ENCODE measurements around the gene CST9L. TPM values are rescaled to one million over a fixed set of nuclear protein-coding genes. Genes with fewer than 3 reads are reported as not detected.

CST9L gene
- total RNA-seq, 1 experiment from 2014 or later: not detected

DNA sequence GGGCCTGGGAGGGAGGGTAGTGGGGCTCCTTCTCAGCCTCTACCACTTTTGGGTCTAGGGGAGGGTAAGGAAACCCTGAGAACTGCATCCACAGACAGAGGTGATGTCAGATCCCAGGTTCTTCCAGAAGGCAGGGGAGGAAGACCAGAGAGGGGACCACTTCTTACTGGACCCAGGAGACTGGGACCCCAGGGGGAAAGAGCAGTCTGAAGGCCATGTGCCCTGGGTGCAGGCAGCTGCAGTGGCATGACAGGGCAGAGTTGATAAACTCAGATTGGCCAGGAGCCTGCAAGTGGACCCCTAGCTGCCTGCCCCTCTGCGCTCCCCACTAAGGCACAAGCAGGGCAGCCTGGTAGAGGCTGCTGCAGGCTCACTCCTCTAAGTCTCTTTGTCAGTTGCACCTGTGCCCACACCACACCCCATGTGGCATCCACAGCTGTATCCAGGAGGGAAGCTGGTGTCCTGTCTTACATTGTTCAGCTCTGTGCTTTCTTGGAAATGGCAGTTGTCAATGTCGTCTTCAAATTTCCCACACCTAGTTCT is 2.7 kb downstream of the CST9L start:
- ATAC-seq (no peak), DNase-seq (ENCODE audit: low read depth, low spot score) (no peak)
- Histone ChIP-seq H3K36me3 (ENCODE audit: control insufficient read depth in 1 of 2, insufficient read depth in 2 of 2, low read length in 2 of 2) (no peaks in the 10 kb centered on the region), H3K27ac (ENCODE audit: low read depth, low read length) (no peak overlapping the region), H2AFZ (ENCODE audit: low read depth, low read length, poor library complexity, severe bottlenecking) (no peak overlapping the region), H3K27me3 (ENCODE audit: insufficient read depth, low read length) (peaks cover 23% of the 10 kb centered on the region), H3K9me2 (ENCODE audit: insufficient read depth) (no peaks in the 10 kb centered on the region), H3K4me3 (replicated peaks in 1 of 2; ENCODE audit: low read depth in 1 of 2, low read length in 2 of 2) (no peak overlapping the region), H3K4me2 (ENCODE audit: low read length) (no peak overlapping the region), H3K79me2 (ENCODE audit: insufficient read depth, low read length) (no peaks in the 10 kb centered on the region), H3K9ac (ENCODE audit: low read length) (no peak overlapping the region), H3K9me3 (ENCODE audit: control insufficient read depth in 1 of 2, insufficient read depth in 1 of 2, low read depth in 1 of 2, low read length in 2 of 2) (0 out of 4 replicates have a peak, but pooled peaks cover 0 to 3% of the 10 kb centered on the region in 2 experiments), H4K20me1 (ENCODE audit: insufficient read depth) (no peaks in the 10 kb centered on the region), H3K4me1 (ENCODE audit: control insufficient read depth in 1 of 2, insufficient read depth in 2 of 2, low read length in 2 of 2) (no peaks in the 10 kb centered on the region)
- intact Hi-C loops (cut with micrococcal nuclease): no loop called here
- CTCF ChIA-PET: no interaction called here
- POLR2A ChIA-PET: no interaction called here
- RAD21 ChIA-PET (ENCODE audit: low non-redundant PET in 1 of 2, low total read pairs in 2 of 2, uncharacterized antibody in 2 of 2, unreplicated experiment in 2 of 2): no interaction called here
- TF ChIP-seq FOSL1 (IDR thresholded peaks at IDR 0.05; ENCODE audit: low read depth) (no peak), SRF (IDR thresholded peaks at IDR 0.05; ENCODE audit: low read depth) (no peak), YY1 (IDR thresholded peaks at IDR 0.05; ENCODE audit: extremely low read depth, insufficient replicate concordance, low read depth, low read length) (no peak), RAD21 (IDR thresholded peaks at IDR 0.05; ENCODE audit: low read depth) (no peak), JUND (IDR thresholded peaks at IDR 0.05) (no peak), EZH2 (IDR thresholded peaks at IDR 0.05) (no peak), EZH2phosphoT487 (IDR thresholded peaks at IDR 0.05; ENCODE audit: borderline replicate concordance) (no peak)
- TF ChIP-seq, protein P1, sequence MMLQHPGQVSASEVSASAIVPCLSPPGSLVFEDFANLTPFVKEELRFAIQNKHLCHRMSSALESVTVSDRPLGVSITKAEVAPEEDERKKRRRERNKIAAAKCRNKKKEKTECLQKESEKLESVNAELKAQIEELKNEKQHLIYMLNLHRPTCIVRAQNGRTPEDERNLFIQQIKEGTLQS (IDR thresholded peaks at IDR 0.05): no peak
- no TSS peak for BruUV-seq (replicated peaks)

DNA sequence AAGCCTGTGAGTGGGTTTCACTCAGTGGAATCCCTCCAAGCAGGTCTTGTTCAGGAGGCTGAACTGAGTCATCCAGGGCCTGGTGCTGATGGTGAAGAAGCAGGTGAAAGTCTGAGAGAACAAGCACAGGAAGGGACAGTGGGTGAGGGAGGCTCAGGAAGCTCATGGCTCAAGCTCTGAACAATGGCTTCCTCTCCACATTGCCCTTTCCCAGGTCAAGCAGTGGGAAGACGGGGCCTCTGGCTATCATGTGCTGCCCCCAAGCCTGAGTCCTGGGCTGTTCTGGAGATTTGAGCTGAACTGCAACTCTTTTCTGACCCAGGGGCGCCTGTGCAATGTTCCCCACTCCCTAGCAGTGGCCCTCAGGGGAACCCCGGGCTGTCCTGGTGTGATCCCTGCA is 3.4 kb downstream of the CST9L start:
- Histone ChIP-seq H3K4me1 (ENCODE audit: control insufficient read depth in 1 of 2, insufficient read depth in 2 of 2, low read length in 2 of 2) (no peaks in the 10 kb centered on the region), H3K36me3 (ENCODE audit: control insufficient read depth in 1 of 2, insufficient read depth in 2 of 2, low read length in 2 of 2) (no peaks in the 10 kb centered on the region), H4K20me1 (ENCODE audit: insufficient read depth) (no peaks in the 10 kb centered on the region), H3K9ac (ENCODE audit: low read length) (no peak overlapping the region), H3K4me3 (replicated peaks in 1 of 2; ENCODE audit: low read depth in 1 of 2, low read length in 2 of 2) (no peak overlapping the region), H3K27ac (ENCODE audit: low read depth, low read length) (no peak overlapping the region), H3K9me2 (ENCODE audit: insufficient read depth) (no peaks in the 10 kb centered on the region), H3K4me2 (ENCODE audit: low read length) (no peak overlapping the region), H2AFZ (ENCODE audit: low read depth, low read length, poor library complexity, severe bottlenecking) (no peak overlapping the region), H3K79me2 (ENCODE audit: insufficient read depth, low read length) (no peaks in the 10 kb centered on the region), H3K9me3 (ENCODE audit: control insufficient read depth in 1 of 2, insufficient read depth in 1 of 2, low read depth in 1 of 2, low read length in 2 of 2) (peaks cover 0 to 3% of the 10 kb centered on the region in 2 experiments; a peak in 1 of 4 replicates), H3K27me3 (ENCODE audit: insufficient read depth, low read length) (peaks cover 24% of the 10 kb centered on the region)
- RAD21 ChIA-PET (ENCODE audit: low non-redundant PET in 1 of 2, low total read pairs in 2 of 2, uncharacterized antibody in 2 of 2, unreplicated experiment in 2 of 2): no interaction called here
- CTCF ChIA-PET: no interaction called here
- ATAC-seq: no peak
- DNase-seq (ENCODE audit: low read depth, low spot score): no peak
- intact Hi-C loops (cut with micrococcal nuclease): no loop called here
- BruUV-seq (replicated peaks): no TSS peak
- POLR2A ChIA-PET: no interaction called here
- no peak for TF ChIP-seq SRF (IDR thresholded peaks at IDR 0.05; ENCODE audit: low read depth)
- no peak for TF ChIP-seq FOSL1 (IDR thresholded peaks at IDR 0.05; ENCODE audit: low read depth)
- no peak for TF ChIP-seq POLR2A (IDR thresholded peaks at IDR 0.05; ENCODE audit: borderline replicate concordance, extremely low read depth, insufficient read depth, insufficient read length)
- no peak for TF ChIP-seq YY1 (IDR thresholded peaks at IDR 0.05; ENCODE audit: extremely low read depth, insufficient replicate concordance, low read depth, low read length)
- TF ChIP-seq EZH2phosphoT487 (IDR thresholded peaks at IDR 0.05; ENCODE audit: borderline replicate concordance): no peak
- TF ChIP-seq JUND (IDR thresholded peaks at IDR 0.05): no peak
- TF ChIP-seq, protein P2, sequence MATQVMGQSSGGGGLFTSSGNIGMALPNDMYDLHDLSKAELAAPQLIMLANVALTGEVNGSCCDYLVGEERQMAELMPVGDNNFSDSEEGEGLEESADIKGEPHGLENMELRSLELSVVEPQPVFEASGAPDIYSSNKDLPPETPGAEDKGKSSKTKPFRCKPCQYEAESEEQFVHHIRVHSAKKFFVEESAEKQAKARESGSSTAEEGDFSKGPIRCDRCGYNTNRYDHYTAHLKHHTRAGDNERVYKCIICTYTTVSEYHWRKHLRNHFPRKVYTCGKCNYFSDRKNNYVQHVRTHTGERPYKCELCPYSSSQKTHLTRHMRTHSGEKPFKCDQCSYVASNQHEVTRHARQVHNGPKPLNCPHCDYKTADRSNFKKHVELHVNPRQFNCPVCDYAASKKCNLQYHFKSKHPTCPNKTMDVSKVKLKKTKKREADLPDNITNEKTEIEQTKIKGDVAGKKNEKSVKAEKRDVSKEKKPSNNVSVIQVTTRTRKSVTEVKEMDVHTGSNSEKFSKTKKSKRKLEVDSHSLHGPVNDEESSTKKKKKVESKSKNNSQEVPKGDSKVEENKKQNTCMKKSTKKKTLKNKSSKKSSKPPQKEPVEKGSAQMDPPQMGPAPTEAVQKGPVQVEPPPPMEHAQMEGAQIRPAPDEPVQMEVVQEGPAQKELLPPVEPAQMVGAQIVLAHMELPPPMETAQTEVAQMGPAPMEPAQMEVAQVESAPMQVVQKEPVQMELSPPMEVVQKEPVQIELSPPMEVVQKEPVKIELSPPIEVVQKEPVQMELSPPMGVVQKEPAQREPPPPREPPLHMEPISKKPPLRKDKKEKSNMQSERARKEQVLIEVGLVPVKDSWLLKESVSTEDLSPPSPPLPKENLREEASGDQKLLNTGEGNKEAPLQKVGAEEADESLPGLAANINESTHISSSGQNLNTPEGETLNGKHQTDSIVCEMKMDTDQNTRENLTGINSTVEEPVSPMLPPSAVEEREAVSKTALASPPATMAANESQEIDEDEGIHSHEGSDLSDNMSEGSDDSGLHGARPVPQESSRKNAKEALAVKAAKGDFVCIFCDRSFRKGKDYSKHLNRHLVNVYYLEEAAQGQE (IDR thresholded peaks at IDR 0.05; ENCODE audit: low read depth): no peak
- TF ChIP-seq RAD21 (IDR thresholded peaks at IDR 0.05; ENCODE audit: low read depth): no peak
- no peak for TF ChIP-seq TCF7L2 (IDR thresholded peaks at IDR 0.05; ENCODE audit: borderline replicate concordance, extremely low read depth, insufficient read depth, insufficient read length)
- TF ChIP-seq ELF1 (IDR thresholded peaks at IDR 0.05; ENCODE audit: borderline replicate concordance, low read depth): no peak
- no peak for TF ChIP-seq ZBTB33 (IDR thresholded peaks at IDR 0.05; ENCODE audit: extremely low read depth, insufficient replicate concordance, low read length)
- no peak for TF ChIP-seq EZH2 (IDR thresholded peaks at IDR 0.05)
- TF ChIP-seq CEBPB (IDR thresholded peaks at IDR 0.05; ENCODE audit: low read depth): no peak
- no peak for TF ChIP-seq ZFX (IDR thresholded peaks at IDR 0.05)
